PC-9 (cell line): ENCODE results near the gene TSHZ2.

ENCODE experiments used
- CTCF ChIP-seq: fragments of 200-600 bp; sonication (generic); conservative IDR thresholded peaks from 2 replicates; pipeline ENCODE4 v1.6.1; 2017; ENCODE audit warnings: mixed run types, antibody characterized with exemption, mild to moderate bottlenecking, moderate library complexity
- EZH2 ChIP-seq: fragments of 200-600 bp; sonication (generic); IDR thresholded peaks from 2 replicates; pipeline ENCODE4 v1.8.0; 2017; ENCODE audit warnings: antibody characterized with exemption, low read depth

GRCh38 chr20:53253668-53254067, 281.5 kb downstream of the TSHZ2 start:
- TF ChIP-seq CTCF (no peak), EZH2 (no peak)
